A549 (cell line): ENCODE measurements around the gene MAP1LC3B2.

ENCODE experiments used
- MAFK ChIP-seq: fragments of 450-650 bp; IDR thresholded peaks from 2 replicates; pipeline ENCODE4 v1.6.1; 2014; ENCODE audit not compliant: partially characterized antibody
- MAZ ChIP-seq: fragments of 150-350 bp; IDR thresholded peaks from 2 replicates; pipeline ENCODE4 v1.6.1; 2014; ENCODE audit warnings: antibody characterized with exemption, low read depth, low read length, borderline replicate concordance
- MYC ChIP-seq: IDR thresholded peaks from 2 replicates; pipeline ENCODE4 v1.6.1; 2012; ENCODE audit warnings: mild to moderate bottlenecking, inconsistent platforms, low read length, improper control_type of control experiment, borderline replicate concordance
- POLR2A ChIP-seq: IDR thresholded peaks from 2 replicates; pipeline ENCODE4 v1.6.1; 2012; ENCODE audit warnings: mild to moderate bottlenecking, low read length
- POLR2AphosphoS2 ChIP-seq: conservative IDR thresholded peaks from 2 replicates; pipeline ENCODE4 v1.6.1; 2012; ENCODE audit warnings: low read length, improper control_type of control experiment, inconsistent platforms
- RAD21 ChIP-seq, 2 experiments: fragments of >200 bp in 1 of 2; sonication (Bioruptor Twin) in 1 of 2; formaldehyde crosslinking in 1 of 2; IDR thresholded peaks in 1 of 2; conservative IDR thresholded peaks in 1 of 2; 2 replicates in 1 of 2; 3 replicates in 1 of 2; pipeline ENCODE4 v1.6.1; 2012 to 2018; ENCODE audit warnings: inconsistent platforms in 1 of 2
- ZC3H11A ChIP-seq: fragments of 450-650 bp; IDR thresholded peaks from 2 replicates; pipeline ENCODE4 v1.6.1; 2014; ENCODE audit warnings: antibody characterized with exemption, mild to moderate bottlenecking
- TF ChIP-seq, protein P1 (sequence below): fragments of >200 bp; sonication (Bioruptor Twin); formaldehyde crosslinking; IDR thresholded peaks from 3 replicates; pipeline ENCODE4 v1.5.1; 2016
- TF ChIP-seq, protein P2 (sequence below): IDR thresholded peaks from 2 replicates; pipeline ENCODE4 v1.6.1; 2012
- TF ChIP-seq, protein P3 (sequence below): fragments of >200 bp; sonication (Bioruptor Twin); formaldehyde crosslinking; IDR thresholded peaks from 3 replicates; pipeline ENCODE4 v1.6.1; 2016
- TF ChIP-seq, protein P4 (sequence below): fragments of 150-350 bp; IDR thresholded peaks from 2 replicates; pipeline ENCODE4 v1.6.1; 2014; ENCODE audit warnings: low read depth, mild to moderate bottlenecking, low read length

DNA sequence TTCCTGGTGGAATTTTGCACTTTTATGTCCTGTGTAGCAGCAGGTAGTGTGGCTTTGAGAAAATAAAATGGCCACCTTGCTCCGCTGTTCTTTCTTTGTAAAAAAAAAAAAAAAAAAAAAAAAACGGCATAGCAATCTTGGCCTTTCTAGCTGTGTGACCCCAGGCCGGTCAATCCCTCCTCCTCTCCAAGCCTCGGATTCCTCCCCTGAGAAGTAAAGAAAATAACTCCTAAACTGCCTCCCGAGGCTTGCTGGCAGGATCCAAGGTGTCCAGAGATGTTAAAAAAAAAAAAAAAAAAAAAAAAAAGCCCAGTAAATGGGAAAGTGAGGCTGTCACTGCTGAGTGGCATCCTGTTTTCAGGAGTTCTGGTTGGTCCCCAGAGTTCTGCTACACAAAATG, 23.9 kb upstream of the MAP1LC3B2 start:
- TF ChIP-seq POLR2AphosphoS2 (no peak), POLR2A (no peak), ZC3H11A (no peak), RAD21 (conservative IDR thresholded peaks at IDR 0.05 in 1 of 2, IDR thresholded peaks at IDR 0.05 in 1 of 2) (no peak), MAZ (no peak), MAFK (no peak), MYC (no peak)
- TF ChIP-seq, protein P1, sequence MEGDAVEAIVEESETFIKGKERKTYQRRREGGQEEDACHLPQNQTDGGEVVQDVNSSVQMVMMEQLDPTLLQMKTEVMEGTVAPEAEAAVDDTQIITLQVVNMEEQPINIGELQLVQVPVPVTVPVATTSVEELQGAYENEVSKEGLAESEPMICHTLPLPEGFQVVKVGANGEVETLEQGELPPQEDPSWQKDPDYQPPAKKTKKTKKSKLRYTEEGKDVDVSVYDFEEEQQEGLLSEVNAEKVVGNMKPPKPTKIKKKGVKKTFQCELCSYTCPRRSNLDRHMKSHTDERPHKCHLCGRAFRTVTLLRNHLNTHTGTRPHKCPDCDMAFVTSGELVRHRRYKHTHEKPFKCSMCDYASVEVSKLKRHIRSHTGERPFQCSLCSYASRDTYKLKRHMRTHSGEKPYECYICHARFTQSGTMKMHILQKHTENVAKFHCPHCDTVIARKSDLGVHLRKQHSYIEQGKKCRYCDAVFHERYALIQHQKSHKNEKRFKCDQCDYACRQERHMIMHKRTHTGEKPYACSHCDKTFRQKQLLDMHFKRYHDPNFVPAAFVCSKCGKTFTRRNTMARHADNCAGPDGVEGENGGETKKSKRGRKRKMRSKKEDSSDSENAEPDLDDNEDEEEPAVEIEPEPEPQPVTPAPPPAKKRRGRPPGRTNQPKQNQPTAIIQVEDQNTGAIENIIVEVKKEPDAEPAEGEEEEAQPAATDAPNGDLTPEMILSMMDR: no peak
- TF ChIP-seq, protein P2, sequence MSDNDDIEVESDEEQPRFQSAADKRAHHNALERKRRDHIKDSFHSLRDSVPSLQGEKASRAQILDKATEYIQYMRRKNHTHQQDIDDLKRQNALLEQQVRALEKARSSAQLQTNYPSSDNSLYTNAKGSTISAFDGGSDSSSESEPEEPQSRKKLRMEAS: no peak
- TF ChIP-seq, protein P3, sequence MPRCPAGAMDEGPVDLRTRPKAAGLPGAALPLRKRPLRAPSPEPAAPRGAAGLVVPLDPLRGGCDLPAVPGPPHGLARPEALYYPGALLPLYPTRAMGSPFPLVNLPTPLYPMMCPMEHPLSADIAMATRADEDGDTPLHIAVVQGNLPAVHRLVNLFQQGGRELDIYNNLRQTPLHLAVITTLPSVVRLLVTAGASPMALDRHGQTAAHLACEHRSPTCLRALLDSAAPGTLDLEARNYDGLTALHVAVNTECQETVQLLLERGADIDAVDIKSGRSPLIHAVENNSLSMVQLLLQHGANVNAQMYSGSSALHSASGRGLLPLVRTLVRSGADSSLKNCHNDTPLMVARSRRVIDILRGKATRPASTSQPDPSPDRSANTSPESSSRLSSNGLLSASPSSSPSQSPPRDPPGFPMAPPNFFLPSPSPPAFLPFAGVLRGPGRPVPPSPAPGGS: no peak
- TF ChIP-seq, protein P4, sequence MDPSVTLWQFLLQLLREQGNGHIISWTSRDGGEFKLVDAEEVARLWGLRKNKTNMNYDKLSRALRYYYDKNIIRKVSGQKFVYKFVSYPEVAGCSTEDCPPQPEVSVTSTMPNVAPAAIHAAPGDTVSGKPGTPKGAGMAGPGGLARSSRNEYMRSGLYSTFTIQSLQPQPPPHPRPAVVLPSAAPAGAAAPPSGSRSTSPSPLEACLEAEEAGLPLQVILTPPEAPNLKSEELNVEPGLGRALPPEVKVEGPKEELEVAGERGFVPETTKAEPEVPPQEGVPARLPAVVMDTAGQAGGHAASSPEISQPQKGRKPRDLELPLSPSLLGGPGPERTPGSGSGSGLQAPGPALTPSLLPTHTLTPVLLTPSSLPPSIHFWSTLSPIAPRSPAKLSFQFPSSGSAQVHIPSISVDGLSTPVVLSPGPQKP: no peak
